GM12892 (cell line): ENCODE results near the gene IRF2.
"Not testable (repeated sequence)": the region's sequence is repeated elsewhere in the genome, so short reads cannot be mapped to it uniquely, and the experiment has no call there.

Experiments used
- DNase-seq: peaks from one replicate; pipeline ENCODE4 v3.0.0; 2011; ENCODE audit not compliant: insufficient read length
- FAIRE-seq: peaks from 2 replicates; lab custom pipeline; 2011; peaks lifted over from hg19 to GRCh38; lab: Jason Lieb, UNC
- POLR2A ChIP-seq: IDR thresholded peaks from 2 replicates; pipeline ENCODE4 v1.6.1; 2011; ENCODE audit warnings: low read depth, low read length, control low read depth
- POLR2AphosphoS5 ChIP-seq: IDR thresholded peaks from 2 replicates; pipeline ENCODE4 v1.6.1; 2011; ENCODE audit warnings: low read depth, low read length, control low read depth
- TAF1 ChIP-seq: IDR thresholded peaks from 2 replicates; pipeline ENCODE4 v1.6.1; 2011; ENCODE audit warnings: low read depth, mild to moderate bottlenecking, control low read depth, low read length, borderline replicate concordance

IRF2 gene

GRCh38 chr4:184349283-184350039, 124.9 kb downstream of the IRF2 start:
- no peak for TF ChIP-seq TAF1
- TF ChIP-seq POLR2AphosphoS5 = no peak
- no peak for TF ChIP-seq POLR2A
- FAIRE-seq = no peak
- no peak for DNase-seq

DNA sequence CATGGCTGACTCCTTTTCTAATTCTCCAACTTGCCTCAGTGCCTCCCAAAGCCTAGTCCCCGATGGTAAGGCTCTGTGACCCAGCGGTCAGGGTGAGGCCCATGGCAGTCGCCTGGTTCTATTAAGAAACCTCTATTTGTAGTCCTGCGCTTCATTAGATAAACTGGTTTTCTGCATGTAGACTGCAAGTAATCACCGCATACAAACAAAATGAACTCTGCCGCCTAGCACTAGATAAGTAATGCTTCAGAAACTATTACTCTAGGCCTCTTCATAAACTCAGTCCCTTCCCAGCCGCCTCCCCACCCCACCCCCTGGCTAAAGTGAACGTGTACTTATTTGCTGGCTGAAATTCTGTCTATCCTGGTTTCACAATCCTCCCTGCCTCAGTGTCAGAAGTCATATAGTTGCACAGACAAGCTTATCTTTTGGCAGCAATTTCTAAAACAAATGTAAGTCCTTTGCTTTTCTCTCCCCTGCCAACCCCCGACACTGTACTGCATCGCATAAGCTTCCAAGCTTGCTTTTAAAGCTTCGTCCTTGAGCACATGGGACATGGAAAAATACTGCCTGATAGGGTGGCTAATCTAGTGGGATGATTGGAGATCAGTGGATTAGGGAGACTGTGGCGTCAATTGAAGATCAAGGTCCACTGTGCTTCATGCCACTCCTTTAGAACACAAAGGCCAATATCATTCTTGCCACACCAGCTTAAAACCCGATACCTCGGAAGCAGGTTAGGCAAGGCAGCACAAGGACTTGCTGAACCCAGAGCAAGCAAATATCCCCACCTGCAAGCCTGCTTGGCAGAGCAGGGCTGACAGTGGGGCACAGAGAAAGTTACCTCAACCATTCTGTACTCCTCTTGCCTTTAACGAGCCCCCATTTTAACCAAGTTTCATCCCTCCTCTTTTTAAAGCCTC, 125.8 kb downstream of the IRF2 start:
- DNase-seq (no peak), FAIRE-seq (peak; percentile 85)
- TF ChIP-seq TAF1 (no peak), POLR2A (no peak), POLR2AphosphoS5 (no peak)

DNA sequence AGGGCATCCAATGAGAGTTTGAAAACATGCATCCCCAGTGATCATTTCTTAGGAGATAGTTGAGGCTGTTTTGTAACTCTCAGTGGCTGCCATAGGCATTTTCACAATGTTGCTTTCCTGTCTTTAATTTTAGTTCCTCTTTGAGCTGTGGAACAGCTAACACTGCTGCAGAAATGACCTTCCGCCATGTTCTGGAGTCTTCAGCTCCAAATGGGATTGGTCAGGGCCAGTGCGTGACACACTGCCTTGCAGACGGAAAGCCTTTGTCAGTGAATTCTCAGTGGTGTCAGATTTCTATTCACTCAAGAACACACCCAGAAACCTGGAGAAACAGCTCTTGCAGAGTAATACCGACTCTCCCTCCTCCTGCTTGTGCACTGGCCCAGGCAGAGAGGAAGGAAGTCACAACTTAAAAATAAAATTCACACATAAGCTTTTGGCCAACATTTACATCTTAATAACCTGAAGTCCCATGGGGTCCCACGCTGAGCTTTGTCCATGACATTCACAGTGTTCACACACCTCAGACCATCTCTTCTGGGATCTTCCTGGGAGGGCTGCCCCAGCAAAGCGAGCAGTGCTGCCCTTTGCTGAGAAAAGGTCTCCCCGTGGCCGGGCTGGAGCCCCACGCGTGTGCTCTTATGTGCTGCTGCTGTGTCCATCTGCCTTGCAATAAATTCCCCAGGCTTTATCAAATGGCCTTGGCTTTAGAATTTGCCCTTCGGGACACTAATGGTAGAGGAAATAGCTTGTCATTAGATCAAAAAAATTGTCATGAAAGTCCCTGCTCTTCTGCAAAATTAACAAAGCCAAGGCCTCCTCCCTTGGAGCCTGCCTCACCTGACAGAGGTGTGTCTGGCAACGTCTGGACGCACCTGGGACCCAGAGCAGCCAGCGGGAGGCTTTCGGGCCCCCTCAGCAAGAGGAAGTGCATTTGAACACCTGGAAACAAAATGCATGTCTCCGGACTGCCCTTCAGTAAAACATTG, 126.8 kb downstream of the IRF2 start:
- peak; percentile 95 for FAIRE-seq
- TF ChIP-seq TAF1 (peak; percentile 85), POLR2A (peak; percentile 67), POLR2AphosphoS5 (no peak; the same call in 1 of the 2 replicates)
- no peak for DNase-seq

DNA sequence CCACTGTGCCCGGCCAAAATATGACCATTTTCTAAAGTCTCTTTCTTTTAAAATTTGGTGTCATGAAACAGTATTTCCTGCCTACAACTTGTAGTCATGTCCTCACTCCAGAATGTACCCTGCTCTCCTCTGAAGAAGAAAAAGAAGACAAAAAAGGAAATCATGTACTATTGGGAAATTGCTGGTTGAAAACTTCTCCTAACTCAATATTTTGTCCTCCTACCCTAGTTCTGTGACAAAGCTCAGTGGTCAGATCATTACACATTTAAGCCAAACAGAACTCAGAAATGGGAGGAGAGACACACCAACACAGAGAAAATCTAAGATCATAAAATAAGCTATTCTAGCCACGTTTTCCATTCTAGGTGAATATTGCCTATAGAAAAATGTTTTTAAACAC, 127.7 kb downstream of the IRF2 start:
- DNase-seq (no peak), FAIRE-seq (no peak)
- no peak for TF ChIP-seq TAF1
- no peak for TF ChIP-seq POLR2AphosphoS5
- no peak for TF ChIP-seq POLR2A

DNA sequence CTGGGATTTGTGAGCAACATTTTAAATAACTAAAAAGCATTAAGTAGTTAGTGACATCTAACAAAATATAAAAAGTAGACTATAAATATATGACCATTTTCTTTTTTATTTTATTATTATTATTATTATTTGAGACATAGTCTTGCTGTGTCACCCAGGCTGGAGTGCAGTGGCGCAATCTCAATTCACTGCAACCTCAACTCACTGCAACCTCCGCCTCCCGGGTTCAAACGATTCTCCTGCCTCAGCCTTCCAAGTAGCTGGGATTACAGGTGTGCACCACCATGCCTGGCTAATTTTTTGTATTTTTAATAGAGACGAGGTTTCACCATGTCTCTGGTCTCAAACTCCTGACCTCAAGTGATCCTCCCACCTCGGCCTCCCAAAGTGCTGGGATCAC, 128.1 kb downstream of the IRF2 start:
- not testable (repeated sequence) for FAIRE-seq, DNase-seq

DNA sequence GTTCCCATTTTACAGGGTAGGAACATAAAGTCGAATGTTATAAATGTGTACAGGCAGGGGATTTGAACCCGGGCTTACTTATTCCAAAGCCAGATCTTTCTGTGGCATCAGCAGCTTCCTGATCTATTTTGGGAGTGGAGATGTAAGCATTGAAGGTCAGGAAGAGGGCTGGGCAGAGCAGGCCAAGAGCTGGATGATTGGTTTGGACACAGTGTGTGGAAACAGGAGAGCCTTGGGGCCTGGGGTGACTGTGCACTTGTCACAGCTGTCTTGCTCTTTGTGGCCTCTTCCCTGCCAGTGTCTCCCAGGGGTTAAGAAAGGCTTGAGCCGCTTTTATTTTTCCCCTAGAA, 128.8 kb downstream of the IRF2 start:
- no peak for DNase-seq
- no peak for FAIRE-seq
- TF ChIP-seq POLR2A (0 out of 2 replicates have a peak, but pooled peaks have one; percentile 16), POLR2AphosphoS5 (no peak), TAF1 (no peak)

- no peak for TF ChIP-seq TAF1
- TF ChIP-seq POLR2A = 0 out of 2 replicates have a peak, but pooled peaks have one; percentile 11
- TF ChIP-seq POLR2AphosphoS5 = no peak
- DNase-seq (no peak), FAIRE-seq (peak; percentile 24)
Observed at GRCh38 chr4:184344899-184345572, 129.3 kb downstream of the IRF2 start.

DNA sequence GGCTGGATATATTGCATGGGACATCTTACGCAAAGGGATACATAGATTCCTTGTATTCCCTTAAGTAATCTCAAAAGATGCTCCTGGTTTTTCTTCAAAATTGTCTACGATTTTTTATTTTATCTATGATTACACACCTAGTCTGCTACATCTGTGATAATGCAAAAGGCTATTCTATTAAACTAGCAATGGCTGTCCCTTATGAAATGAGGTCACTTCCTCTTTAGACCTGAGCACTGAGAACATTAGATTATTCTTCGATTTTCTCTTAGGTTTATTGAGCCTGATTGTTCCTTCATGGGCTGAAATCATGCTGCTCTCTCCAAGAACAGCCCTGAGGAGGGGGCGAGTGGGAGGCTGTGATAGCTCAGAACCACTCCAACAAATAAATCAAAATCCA, 129.9 kb downstream of the IRF2 start:
- DNase-seq (no peak), FAIRE-seq (no peak)
- no peak for TF ChIP-seq POLR2A
- TF ChIP-seq TAF1 = no peak
- no peak for TF ChIP-seq POLR2AphosphoS5

DNA sequence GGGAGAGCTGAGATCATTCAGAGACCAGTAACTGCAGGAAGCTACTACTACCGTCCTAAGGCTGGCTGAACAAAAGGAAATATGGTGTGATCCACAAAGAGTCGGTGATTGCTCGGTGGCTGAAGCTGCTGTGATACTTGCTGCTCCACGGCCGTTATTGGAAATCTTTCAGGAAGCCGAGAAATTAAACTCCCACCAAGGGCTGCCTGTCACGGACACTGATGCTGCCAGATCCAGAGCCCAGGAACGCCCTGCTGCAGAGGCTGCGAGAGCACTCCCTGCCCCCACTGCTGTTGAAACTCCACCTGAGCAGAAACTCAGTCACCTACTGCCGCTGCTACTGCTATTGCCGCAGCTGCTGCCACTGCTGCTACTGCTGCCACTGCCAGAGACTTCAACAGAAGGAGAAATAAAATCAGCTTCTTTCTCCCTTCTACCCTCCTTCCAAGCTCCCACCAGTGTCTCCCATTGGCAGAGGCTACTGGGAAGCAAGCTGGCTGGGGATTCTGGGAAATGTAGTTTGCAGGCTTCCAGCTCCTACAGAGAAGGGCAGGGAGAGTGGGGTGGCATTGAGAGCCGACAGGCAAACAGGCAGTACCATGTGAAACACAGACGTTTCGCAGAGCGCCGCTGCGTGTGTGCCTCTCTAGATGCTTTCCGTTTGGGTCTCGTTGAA, 130.7 kb downstream of the IRF2 start:
- FAIRE-seq (peak; percentile 92), DNase-seq (no peak)
- TF ChIP-seq POLR2A (peak; percentile 66), POLR2AphosphoS5 (peak; percentile 63), TAF1 (peak; percentile 65; the same call in 1 of the 2 replicates)

DNA sequence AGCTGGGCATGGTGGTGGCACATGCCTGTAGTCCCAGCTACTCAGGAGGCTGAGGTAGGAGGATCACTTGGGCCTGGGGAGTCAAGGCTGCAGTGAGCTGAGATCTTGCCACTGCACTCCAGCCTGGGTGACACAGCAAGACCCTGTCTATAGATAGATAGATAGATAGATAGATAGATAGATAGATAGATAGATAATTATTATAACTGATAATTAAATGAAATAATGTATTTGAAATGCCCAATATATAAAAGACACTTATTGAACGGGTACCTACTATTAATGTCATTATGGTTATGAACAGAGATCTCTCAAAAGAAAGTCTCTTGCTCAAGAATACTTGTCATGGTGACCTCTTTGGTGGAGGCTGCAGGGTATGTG, 131.5 kb downstream of the IRF2 start:
- DNase-seq, FAIRE-seq: not testable (repeated sequence)
